GM19467 (cell line): ENCODE results near the gene IPO4.

ENCODE experiments used
- ATAC-seq: cut with Tn5 transposase; IDR thresholded peaks from one replicate; pipeline ENCODE4 v1.9.1; 2021; ENCODE audit warnings: mild to moderate bottlenecking, moderate library complexity; ENCODE audit not compliant: unreplicated experiment

Gene IPO4

DNA sequence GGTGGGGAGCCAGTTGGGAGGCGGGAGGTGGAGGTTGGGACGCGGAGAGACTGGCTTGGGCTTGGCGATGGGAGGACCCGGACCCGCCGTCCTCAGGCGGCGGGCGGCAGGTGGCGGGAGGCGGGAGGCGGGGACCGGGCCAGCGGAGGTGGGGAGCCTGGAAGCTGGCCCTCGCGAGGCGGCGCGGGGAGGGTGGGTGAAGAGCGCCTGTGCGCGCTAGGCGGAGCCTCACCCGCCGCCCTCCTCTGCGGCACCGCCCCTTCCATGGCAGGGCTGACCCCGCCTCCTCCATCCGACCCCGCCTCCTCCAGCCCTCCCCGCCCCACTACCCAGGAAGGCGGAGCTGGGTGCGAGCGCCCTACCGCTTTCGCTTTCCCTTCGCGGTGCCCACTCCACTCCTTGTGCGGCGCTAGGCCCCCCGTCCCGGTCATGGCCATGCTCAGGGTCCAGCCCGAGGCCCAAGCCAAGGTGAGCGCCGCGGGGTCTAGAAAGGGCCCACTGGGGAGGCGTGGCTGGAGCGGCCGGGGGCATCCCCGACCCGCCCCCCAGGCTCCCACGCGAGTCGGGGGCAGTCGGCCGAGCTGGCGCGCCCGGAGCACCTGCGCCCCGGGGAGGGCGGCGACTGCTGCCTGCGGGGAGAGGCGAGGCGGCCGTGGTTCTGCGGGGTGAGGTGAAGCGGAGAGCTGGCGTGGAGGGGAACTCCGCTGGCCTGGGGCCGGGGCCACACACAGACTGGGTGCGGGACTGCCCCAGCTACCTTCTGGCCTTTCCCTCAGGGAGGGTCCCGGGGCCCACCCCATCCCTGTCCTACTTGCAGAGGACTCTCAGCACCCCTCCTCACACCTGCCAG, 52.6 kb downstream of the IPO4 start, which contains the start of gene PSME1:
Gene PSME1 (plus strand): TSS at position 361 of the 850 bp plus-strand sequence. CDS start 69 bp downstream, at position 430.
- peak; percentile 83 for ATAC-seq

DNA sequence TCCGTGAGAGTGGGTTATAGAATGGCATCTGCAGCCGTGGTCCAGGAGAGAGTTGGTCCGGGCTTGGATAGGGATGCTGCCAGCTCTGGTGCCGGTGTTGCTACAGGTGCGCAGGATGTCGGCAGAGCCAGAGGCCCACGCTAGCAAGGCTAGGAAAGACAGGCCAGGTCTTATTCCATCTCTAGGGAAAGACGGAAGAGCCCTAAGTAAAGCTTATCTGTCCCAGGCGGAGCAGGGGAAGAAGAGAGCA, 53.1 kb downstream of the IPO4 start:
- ATAC-seq, result no peak

DNA sequence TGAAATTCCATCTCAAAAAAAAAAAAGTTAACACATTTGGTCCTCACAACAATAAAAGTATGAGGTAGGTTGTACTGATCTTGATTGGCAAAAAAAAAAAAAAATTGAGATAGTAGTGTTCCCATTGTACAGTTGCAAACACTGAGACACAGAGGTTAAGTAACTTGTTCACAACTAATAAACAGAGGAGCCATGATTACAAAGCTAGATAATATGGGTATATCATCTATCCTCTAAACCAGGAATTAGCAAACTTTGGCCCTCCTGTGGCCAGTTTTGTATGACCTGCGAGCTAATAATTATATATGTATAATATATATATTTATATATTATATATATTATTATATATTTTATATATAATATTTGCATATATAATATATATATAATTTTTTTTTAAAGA, 54.9 kb downstream of the IPO4 start:
- no peak for ATAC-seq

DNA sequence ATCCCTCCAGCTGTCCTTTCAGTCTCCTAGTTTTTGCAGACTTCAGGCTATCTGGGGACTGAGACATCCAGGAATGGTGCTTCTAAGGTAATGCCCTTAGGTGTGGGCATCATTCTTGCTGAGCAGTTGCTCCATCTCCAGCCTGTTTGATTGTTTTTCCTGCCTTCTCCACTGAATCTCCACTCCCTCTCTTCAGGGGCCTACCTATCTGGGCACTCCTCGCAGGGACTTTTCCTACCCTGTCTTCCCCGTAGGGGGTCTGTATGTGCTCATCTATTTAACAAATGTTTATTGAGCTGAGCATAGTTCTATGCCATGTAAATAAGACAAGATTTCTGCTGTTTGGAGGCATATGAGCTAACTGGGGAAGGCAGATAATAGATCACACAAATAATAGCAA, 55.6 kb downstream of the IPO4 start:
- no peak for ATAC-seq

DNA sequence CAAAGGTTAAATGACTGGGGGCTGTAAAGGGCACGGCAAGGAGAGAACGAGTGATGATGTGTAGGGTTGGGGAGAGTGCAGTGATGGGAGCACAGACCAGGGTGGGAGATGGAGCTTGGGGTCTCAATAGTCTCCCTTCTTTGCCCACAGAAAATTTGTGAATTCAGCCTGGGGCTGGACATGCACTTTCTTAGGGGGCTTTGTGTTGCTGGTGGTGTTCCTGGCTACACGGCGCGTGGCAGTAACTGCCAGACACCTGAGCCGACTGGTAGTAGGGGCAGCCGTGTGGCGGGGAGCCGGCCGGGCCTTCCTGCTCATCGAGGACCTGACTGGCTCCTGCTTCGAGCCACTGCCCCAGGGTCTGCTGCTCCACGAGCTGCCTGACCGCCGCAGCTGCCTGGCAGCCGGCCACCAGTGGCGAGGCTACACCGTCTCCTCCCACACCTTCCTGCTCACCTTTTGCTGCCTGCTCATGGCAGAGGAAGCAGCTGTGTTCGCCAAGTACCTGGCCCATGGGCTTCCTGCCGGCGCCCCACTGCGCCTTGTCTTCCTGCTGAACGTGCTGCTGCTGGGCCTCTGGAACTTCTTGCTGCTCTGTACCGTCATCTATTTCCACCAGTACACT, 56.4 kb downstream of the IPO4 start:
- ATAC-seq, result no peak

DNA sequence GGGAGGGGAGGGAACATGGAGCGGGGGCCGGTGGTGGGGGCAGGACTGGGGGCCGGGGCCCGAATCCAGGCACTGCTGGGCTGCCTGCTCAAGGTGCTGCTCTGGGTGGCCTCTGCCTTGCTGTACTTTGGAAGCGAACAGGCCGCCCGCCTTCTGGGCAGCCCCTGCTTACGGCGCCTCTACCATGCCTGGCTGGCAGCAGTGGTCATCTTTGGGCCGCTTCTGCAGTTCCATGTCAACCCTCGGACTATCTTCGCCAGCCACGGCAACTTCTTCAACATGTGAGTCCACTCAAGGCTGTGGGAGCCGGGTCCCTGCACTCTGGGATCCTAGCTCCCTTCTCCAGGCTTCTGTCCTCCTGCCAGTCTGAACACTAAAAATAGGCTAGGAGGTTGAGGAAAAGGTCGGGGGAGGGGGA, 57.1 kb downstream of the IPO4 start:
- ATAC-seq, result no peak

DNA sequence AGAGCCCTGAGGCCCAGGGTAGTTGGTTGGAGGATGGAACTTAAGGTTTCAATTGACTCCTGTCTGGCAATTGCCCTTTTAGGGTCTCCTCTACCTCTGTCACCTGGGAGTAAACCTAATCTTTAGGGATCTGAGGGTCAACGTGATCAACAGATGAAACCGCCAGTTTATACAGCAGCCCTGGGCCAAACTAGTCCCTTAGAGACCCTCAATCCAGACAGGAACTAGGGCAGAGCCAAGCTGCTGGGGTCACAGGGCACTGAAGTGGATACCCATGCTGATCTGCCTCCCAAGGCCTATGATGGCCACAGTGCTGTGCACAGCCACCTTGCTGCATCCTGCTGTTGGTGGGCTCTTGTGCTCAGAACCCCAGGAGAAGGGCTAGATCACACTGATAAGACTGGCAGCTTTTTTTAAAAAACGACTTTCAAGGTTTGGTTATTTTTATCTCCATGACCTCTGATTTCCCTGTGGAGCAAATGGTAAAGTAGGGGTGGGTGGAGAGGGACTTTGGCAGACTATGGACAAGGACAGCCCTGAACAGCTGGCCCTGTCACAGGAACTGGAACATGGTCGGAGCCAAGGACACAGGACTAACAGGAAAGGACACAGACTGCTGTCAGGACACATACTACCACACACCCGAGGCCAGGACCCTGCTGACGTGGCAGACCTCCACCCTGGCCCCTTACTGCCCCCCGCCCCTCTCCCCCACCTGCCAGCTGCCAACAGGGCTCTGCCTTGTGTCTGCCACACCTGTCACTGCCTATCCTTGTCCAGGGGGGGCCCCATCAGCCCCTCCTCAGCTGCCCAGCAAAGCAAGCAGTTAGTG, 57.7 kb downstream of the IPO4 start:
- no peak for ATAC-seq

DNA sequence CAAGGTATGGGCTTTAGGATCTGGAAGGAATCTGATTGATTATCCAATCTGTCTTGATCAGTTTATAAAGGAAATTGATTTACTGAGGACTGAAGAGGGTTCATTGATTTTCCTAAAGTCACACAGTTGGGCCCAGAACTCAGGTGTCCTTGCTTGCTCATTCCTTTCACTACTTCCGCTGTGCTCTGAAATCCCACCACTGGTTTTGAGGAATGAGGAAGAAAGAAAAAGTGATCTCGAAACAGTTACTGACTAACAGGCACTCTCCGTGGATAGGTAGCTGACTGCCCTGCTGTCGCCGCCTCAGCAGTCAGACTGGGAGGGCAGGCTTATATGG, 58.3 kb downstream of the IPO4 start, which contains the start of gene FITM1:
Gene FITM1 (plus strand): TSS at position 280 of the 337 bp plus-strand sequence. CDS start 905 bp downstream, outside the sequence.
- ATAC-seq, result no peak
